Temporal lobe (tissue), 1 donor: ENCODE measurements around the gene GARS1. TPM values are rescaled to one million over a fixed set of nuclear protein-coding genes. Genes with fewer than 3 reads are reported as not detected.

Experiments
- total RNA-seq: library from RNA; depleted of rRNA; stranded (reverse); fragments of >200 nt; gene quantifications from one replicate; pipeline ENCODE4 v1.2.3, GENCODE V29; 2014

Gene GARS1
- total RNA-seq, 1 donor from 2014 or later = 62.7 TPM

Other genes starting within 250 kb of the GARS1 start
- gene NOD1, start 116.1 kb upstream of the GARS1 start, total RNA-seq = 2.0 TPM
- gene GGCT, start 90.0 kb upstream of the GARS1 start, total RNA-seq = 20.2 TPM
- gene CRHR2, start 87.6 kb downstream of the GARS1 start, total RNA-seq = 0.98 TPM
- gene INMT, start 157.3 kb downstream of the GARS1 start, total RNA-seq = under 0.01 TPM
- 2.7 TPM for gene MINDY4, start 176.5 kb downstream of the GARS1 start, total RNA-seq